Neural progenitor cell (in vitro differentiated cells): Measurements from ENCODE around the gene BIRC5. TPM values are rescaled to one million over a fixed set of nuclear protein-coding genes. Genes with fewer than 3 reads are reported as not detected.

Experiments
- DNase-seq: peaks from one replicate; pipeline ENCODE4 v3.0.0-alpha.2; 2016; ENCODE audit warnings: low spot score
- H2AFZ ChIP-seq: fragments of 200-600 bp; sonication (generic); replicated peaks from 2 replicates; pipeline ENCODE4 v1.6.1; 2016; ENCODE audit warnings: antibody characterized with exemption
- H3F3A ChIP-seq: fragments of 200-600 bp; sonication (generic); 2 replicates; pipeline ENCODE4 v1.6.1; 2016; ENCODE audit warnings: antibody characterized with exemption, low read depth
- H3K27ac ChIP-seq: fragments of 200-600 bp; sonication (generic); 2 replicates; pipeline ENCODE4 v1.5.1; 2016; ENCODE audit warnings: mild to moderate bottlenecking
- H3K27me3 ChIP-seq: fragments of 200-600 bp; sonication (generic); 2 replicates; pipeline ENCODE4 v1.6.1; 2016; ENCODE audit warnings: mild to moderate bottlenecking, moderate library complexity
- H3K36me3 ChIP-seq: fragments of 200-600 bp; sonication (generic); 2 replicates; pipeline ENCODE4 v1.5.1; 2016
- H3K4me1 ChIP-seq: fragments of 200-600 bp; sonication (generic); 2 replicates; pipeline ENCODE4 v1.6.1; 2016; ENCODE audit warnings: mixed run types
- H3K4me2 ChIP-seq: fragments of 200-600 bp; sonication (generic); 2 replicates; pipeline ENCODE4 v1.6.1; 2016
- H3K4me3 ChIP-seq: fragments of 200-600 bp; sonication (generic); 2 replicates; pipeline ENCODE4 v1.5.1; 2016
- H3K79me2 ChIP-seq: fragments of 200-600 bp; sonication (generic); 2 replicates; pipeline ENCODE4 v1.6.1; 2016; ENCODE audit warnings: low read depth
- H3K9ac ChIP-seq: fragments of 200-600 bp; sonication (generic); 2 replicates; pipeline ENCODE4 v1.6.1; 2016
- H3K9me3 ChIP-seq: fragments of 200-600 bp; sonication (generic); 2 replicates; pipeline ENCODE4 v1.5.1; 2016; ENCODE audit warnings: low read depth
- H4K20me1 ChIP-seq: fragments of 200-600 bp; sonication (generic); 2 replicates; pipeline ENCODE4 v1.6.1; 2016; ENCODE audit warnings: low read depth
- H3K27ac Mint-ChIP-seq: 3 replicates; pipeline ENCODE4 v1.8.0; 2021; ENCODE audit warnings: mixed read lengths
- H3K27me3 Mint-ChIP-seq: 2 replicates; pipeline ENCODE4 v1.8.0; 2022; ENCODE audit warnings: low read depth, mild to moderate bottlenecking, inconsistent platforms, moderate library complexity, mixed read lengths; ENCODE audit not compliant: insufficient read depth
- H3K36me3 Mint-ChIP-seq: 3 replicates; pipeline ENCODE4 v1.8.0; 2021; ENCODE audit warnings: mixed read lengths
- H3K4me1 Mint-ChIP-seq: 3 replicates; pipeline ENCODE4 v1.8.0; 2021; ENCODE audit warnings: mixed read lengths
- H3K4me3 Mint-ChIP-seq: 3 replicates; pipeline ENCODE4 v1.8.0; 2021; ENCODE audit warnings: mild to moderate bottlenecking, moderate library complexity, mixed read lengths
- H3K9me3 Mint-ChIP-seq: 3 replicates; pipeline ENCODE4 v1.8.0; 2020; ENCODE audit warnings: mixed read lengths
- EZH2 ChIP-seq: fragments of 200-600 bp; sonication (generic); IDR thresholded peaks from 2 replicates; pipeline ENCODE4 v1.6.1; 2017; ENCODE audit warnings: antibody characterized with exemption, mild to moderate bottlenecking, moderate library complexity
- EZH2phosphoT487 ChIP-seq: fragments of 200-600 bp; sonication (generic); IDR thresholded peaks from 2 replicates; pipeline ENCODE4 v1.6.1; 2017; ENCODE audit warnings: antibody characterized with exemption
- total RNA-seq: library from RNA; depleted of rRNA; stranded (reverse); fragments of >200 nt; gene quantifications from 2 replicates; pipeline ENCODE4 v1.2.3, GENCODE V29; 2015; ENCODE audit warnings: low replicate concordance
- TF ChIP-seq, protein P1 (sequence below): fragments of 200-600 bp; sonication (generic); IDR thresholded peaks from 2 replicates; pipeline ENCODE4 v1.5.1; 2017; ENCODE audit warnings: antibody characterized with exemption, mild to moderate bottlenecking

BIRC5 gene
- total RNA-seq, 1 donor from 2014 or later = 144 TPM

DNA sequence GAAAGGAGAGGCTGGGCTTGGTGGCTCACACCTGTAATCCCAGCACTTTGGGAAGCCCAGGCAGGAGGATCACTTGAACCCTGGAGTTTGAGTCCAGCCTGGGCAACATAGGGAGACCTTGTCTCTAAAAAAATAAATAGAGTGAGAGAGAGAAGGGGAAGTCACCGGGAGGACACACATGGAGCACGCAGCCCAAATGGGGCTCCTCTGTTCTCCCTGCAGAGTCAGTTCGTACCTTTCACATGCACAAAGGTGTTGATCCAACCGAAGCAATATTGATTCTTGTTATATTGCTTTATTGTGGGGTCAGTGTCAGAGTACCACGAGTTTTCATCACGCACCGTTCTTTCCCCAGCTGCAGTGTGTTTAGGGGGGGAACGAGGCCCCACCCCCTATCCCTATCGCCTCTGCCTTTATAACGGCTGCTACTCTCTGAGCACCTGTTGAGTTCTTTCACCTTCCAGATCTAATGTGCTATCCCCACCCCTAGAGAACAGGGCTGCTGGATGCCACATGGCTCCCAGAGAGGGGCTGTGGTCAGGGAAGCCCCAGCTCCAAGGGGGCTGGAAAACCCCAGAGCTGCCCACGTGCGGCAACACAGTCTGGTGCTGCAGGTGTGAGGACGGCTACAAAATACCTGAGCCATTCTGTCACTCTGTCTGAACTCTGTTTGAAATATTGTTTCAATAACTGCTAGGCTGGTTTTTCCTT lies 16.4 kb downstream of the BIRC5 start:
- TF ChIP-seq EZH2phosphoT487 (no peak), EZH2 (no peak)
- TF ChIP-seq, protein P1, sequence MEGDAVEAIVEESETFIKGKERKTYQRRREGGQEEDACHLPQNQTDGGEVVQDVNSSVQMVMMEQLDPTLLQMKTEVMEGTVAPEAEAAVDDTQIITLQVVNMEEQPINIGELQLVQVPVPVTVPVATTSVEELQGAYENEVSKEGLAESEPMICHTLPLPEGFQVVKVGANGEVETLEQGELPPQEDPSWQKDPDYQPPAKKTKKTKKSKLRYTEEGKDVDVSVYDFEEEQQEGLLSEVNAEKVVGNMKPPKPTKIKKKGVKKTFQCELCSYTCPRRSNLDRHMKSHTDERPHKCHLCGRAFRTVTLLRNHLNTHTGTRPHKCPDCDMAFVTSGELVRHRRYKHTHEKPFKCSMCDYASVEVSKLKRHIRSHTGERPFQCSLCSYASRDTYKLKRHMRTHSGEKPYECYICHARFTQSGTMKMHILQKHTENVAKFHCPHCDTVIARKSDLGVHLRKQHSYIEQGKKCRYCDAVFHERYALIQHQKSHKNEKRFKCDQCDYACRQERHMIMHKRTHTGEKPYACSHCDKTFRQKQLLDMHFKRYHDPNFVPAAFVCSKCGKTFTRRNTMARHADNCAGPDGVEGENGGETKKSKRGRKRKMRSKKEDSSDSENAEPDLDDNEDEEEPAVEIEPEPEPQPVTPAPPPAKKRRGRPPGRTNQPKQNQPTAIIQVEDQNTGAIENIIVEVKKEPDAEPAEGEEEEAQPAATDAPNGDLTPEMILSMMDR = no peak

DNA sequence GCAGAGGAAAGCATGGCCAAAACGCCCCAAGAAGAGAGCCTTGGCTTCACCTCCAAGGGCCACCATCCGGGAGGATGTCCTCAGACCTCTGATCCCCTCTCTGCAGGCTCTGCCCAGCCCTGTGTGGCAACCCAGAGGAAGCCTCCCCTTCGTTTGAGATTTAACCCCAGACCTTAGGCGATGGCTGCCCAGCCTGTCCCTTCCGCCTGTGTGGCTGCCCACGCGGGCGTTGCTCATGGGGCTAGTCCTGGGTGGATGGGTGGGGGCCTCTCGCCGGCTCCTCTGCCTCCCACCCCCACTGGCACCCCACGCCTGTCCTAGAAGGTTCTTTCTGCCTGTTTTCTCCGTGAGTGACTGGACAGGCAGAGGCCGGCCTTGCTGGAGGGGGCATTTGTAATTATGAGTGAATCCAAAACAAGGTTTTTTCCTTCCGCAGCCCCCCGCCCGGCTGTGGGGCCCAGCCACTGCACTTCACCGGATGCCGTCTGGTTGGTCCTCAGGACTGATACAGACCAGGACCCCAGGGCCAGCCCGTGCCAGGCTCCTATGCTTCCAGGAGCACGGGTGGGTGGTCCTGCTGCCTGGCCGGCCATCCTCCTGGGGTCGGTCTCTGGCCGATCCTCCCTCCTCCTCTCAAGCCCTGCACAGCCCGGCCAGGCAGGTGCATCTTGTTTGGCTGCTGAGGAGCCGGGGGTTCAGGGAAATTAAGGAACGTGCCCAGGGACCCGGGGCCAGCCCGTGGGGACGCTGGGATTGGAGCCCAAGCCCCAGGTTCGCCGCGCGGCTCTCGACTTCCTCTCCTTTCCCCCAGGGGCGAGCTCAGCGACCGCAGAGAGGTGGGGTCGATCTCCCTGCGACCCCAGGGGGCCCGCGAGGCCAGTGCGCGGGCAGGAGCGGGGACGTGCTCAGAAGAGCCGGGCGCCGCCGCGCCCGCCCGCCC lies 17.2 kb downstream of the BIRC5 start, which contains the start of gene TMEM235:
Gene TMEM235, plus strand, starts transcription at position 636 of the 940 bp plus-strand sequence. CDS start 393 bp downstream, outside the sequence.
- H3K9me3 Mint-ChIP-seq = no peaks in the 10 kb centered on the region
- Histone ChIP-seq H2AFZ (peak within 1 kb of the TSS; percentile 89), H3K79me2 (no peaks in the 10 kb centered on the region), H3K27me3 (peaks cover 41% of the 10 kb centered on the region), H3K27ac (no peak within 1 kb of the TSS), H3K9me3 (no peaks in the 10 kb centered on the region), H3K4me2 (peak within 1 kb of the TSS; percentile 96), H3K36me3 (no peaks in the 10 kb centered on the region), H4K20me1 (no peaks in the 10 kb centered on the region), H3K9ac (no peak within 1 kb of the TSS), H3K4me3 (peak within 1 kb of the TSS; percentile 61), H3F3A (peaks cover 2% of the 10 kb centered on the region), H3K4me1 (peaks cover 3% of the 10 kb centered on the region)
- H3K27me3 Mint-ChIP-seq = peaks cover 37% of the 10 kb centered on the region
- H3K4me1 Mint-ChIP-seq = peaks cover 16% of the 10 kb centered on the region
- TF ChIP-seq EZH2 (peak; percentile 64), EZH2phosphoT487 (no peak)
- TF ChIP-seq, protein P1 = no peak
- H3K27ac Mint-ChIP-seq = no peak within 1 kb of the TSS
- DNase-seq = peak; percentile 63
- no peaks in the 10 kb centered on the region for H3K36me3 Mint-ChIP-seq
- peak within 1 kb of the TSS; percentile 48 for H3K4me3 Mint-ChIP-seq

More for the DNA sequence above, 16.4 kb downstream of the BIRC5 start:
- Histone ChIP-seq H3K9me3 (no peaks in the 10 kb centered on the region), H4K20me1 (no peaks in the 10 kb centered on the region), H3K27ac (no peak overlapping the region), H3K9ac (no peak overlapping the region), H3K4me1 (peaks cover 3% of the 10 kb centered on the region), H3K27me3 (peaks cover 41% of the 10 kb centered on the region), H3K4me2 (no peak overlapping the region), H3K36me3 (no peaks in the 10 kb centered on the region), H3F3A (peaks cover 9% of the 10 kb centered on the region), H3K79me2 (no peaks in the 10 kb centered on the region), H2AFZ (no peak overlapping the region), H3K4me3 (no peak overlapping the region)
- no peaks in the 10 kb centered on the region for H3K9me3 Mint-ChIP-seq
- H3K4me1 Mint-ChIP-seq = peaks cover 16% of the 10 kb centered on the region
- H3K27me3 Mint-ChIP-seq = peaks cover 37% of the 10 kb centered on the region
- DNase-seq = no peak
- H3K27ac Mint-ChIP-seq = no peak overlapping the region
- peaks cover 3% of the 10 kb centered on the region for H3K36me3 Mint-ChIP-seq
- peak overlapping the region; percentile 41 for H3K4me3 Mint-ChIP-seq

DNA sequence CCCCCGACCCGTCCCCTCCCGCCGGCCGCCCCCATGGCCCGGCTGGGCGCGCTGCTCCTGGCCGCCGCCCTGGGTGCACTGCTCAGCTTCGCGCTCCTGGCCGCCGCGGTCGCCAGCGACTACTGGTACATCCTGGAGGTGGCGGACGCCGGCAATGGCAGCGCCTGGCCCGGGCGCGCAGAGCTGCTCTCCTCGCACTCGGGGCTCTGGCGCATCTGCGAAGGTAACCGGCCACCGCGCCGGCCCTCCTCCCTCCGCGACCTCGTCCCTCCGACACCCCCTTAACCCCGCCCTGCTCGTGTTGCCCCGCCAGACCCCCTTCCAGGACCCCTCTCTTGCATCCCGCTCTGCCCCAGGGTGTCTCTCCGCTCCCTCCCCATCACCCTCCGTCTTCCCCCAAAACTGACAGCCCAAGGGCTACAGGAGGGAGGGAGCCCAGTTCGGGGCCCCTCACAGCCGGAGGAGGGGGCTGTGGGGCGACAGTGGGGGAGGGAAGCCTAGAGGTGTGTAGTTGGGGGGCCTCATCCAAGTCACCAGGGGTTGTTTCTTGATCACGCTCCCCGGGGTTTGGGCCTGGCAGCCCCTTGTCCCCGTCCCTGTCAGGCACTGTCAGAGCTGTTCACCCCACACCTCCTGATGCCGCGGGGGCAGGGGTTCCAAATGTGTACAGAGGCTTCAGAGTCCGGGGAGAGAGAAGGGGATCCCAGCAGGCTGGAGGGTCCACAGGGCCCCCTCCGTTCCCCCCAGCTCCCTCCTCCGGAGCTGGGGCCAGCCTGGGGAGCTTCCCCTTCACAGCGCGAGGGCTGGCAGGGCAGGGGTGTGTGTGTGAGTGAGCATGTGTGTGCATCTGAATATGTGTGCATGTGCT lies 18.2 kb downstream of the BIRC5 start:
- no peak overlapping the region for H3K27ac ChIP-seq
- no peaks in the 10 kb centered on the region for H4K20me1 ChIP-seq
- Mint-ChIP-seq H3K27me3 (peaks cover 37% of the 10 kb centered on the region), H3K4me1 (peaks cover 13% of the 10 kb centered on the region), H3K27ac (no peak overlapping the region), H3K9me3 (no peaks in the 10 kb centered on the region), H3K36me3 (no peaks in the 10 kb centered on the region), H3K4me3 (peak overlapping the region; percentile 33)
- peak overlapping the region; percentile 61 for H3K4me3 ChIP-seq
- H3K9me3 ChIP-seq = no peaks in the 10 kb centered on the region
- no peaks in the 10 kb centered on the region for H3K36me3 ChIP-seq
- no peaks in the 10 kb centered on the region for H3K4me1 ChIP-seq
- H3K9ac ChIP-seq = no peak overlapping the region
- H3K27me3 ChIP-seq = peaks cover 41% of the 10 kb centered on the region
- H3K4me2 ChIP-seq = peak overlapping the region; percentile 96
- TF ChIP-seq, protein P1 = no peak
- TF ChIP-seq EZH2 = peak; percentile 70
- peak; percentile 42 for TF ChIP-seq EZH2phosphoT487
- DNase-seq = peak; percentile 78
- no peaks in the 10 kb centered on the region for H3F3A ChIP-seq
- peak overlapping the region; percentile 87 for H2AFZ ChIP-seq
- no peaks in the 10 kb centered on the region for H3K79me2 ChIP-seq
